OCI-LY3 (cell line): ENCODE data around the gene OR5K2.

Source experiments
- H2AFZ ChIP-seq: fragments of 200-600, 300-600 bp; shearing (Covaris generic); 2 replicates; pipeline ENCODE4 v1.6.0; 2014; ENCODE audit warnings: antibody characterized with exemption, low read depth, low read length
- H3K27ac ChIP-seq: fragments of 200-600, 300-600 bp; sonication (generic); 2 replicates; pipeline ENCODE4 v1.5.1; 2014; ENCODE audit warnings: mild to moderate bottlenecking, low read length, moderate library complexity, mixed read lengths
- H3K27me3 ChIP-seq: fragments of 200-600, 300-600 bp; sonication (generic); 2 replicates; pipeline ENCODE4 v1.6.1; 2014; ENCODE audit warnings: low read depth, low read length, mixed read lengths
- H3K36me3 ChIP-seq: fragments of 200-600, 300-600 bp; sonication (generic); replicated peaks from 2 replicates; pipeline ENCODE3; 2014; ENCODE audit warnings: low read depth, low read length, mixed read lengths
- H3K4me1 ChIP-seq: fragments of 300-600, 200-600 bp; sonication (generic); 2 replicates; pipeline ENCODE4 v1.6.1; 2014; ENCODE audit warnings: low read length, mixed read lengths
- H3K4me2 ChIP-seq: fragments of 200-600, 300-600 bp; sonication (generic); 2 replicates; pipeline ENCODE4 v1.6.1; 2014; ENCODE audit warnings: low read length, mixed read lengths
- H3K4me3 ChIP-seq: fragments of 300-600, 200-600 bp; sonication (generic); 2 replicates; pipeline ENCODE4 v1.5.1; 2014; ENCODE audit warnings: antibody characterized with exemption, mild to moderate bottlenecking, low read length, moderate library complexity
- H3K79me2 ChIP-seq: fragments of 300-600, 200-600 bp; shearing (Covaris generic); 2 replicates; pipeline ENCODE4 v1.6.1; 2014; ENCODE audit warnings: mild to moderate bottlenecking, low read length, mixed read lengths
- H3K9ac ChIP-seq: fragments of 300-600, 200-600 bp; shearing (Covaris generic); 2 replicates; pipeline ENCODE4 v1.6.0; 2014; ENCODE audit warnings: mild to moderate bottlenecking, low read length, moderate library complexity
- H3K9me3 ChIP-seq: fragments of 200-600, 300-600 bp; shearing (Covaris generic); 2 replicates; pipeline ENCODE4 v1.6.1; 2014; ENCODE audit warnings: low read length, mixed read lengths; ENCODE audit not compliant: insufficient read depth
- H4K20me1 ChIP-seq: fragments of 200-600, 300-600 bp; sonication (generic); 2 replicates; pipeline ENCODE4 v1.6.1; 2016; ENCODE audit warnings: low read length, mixed read lengths; ENCODE audit not compliant: insufficient read depth
- EZH2phosphoT487 ChIP-seq: fragments of 200-600 bp; shearing (Covaris generic); IDR thresholded peaks from 2 replicates; pipeline ENCODE4 v1.6.1; 2018; ENCODE audit warnings: antibody characterized with exemption, mixed run types, low read depth
- TF ChIP-seq, protein P1 (sequence below): fragments of 200-600, 300-600 bp; sonication (generic); IDR thresholded peaks from 2 replicates; pipeline ENCODE4 v1.5.1; 2014; ENCODE audit warnings: antibody characterized with exemption, low read length, low read depth

OR5K2 gene

DNA sequence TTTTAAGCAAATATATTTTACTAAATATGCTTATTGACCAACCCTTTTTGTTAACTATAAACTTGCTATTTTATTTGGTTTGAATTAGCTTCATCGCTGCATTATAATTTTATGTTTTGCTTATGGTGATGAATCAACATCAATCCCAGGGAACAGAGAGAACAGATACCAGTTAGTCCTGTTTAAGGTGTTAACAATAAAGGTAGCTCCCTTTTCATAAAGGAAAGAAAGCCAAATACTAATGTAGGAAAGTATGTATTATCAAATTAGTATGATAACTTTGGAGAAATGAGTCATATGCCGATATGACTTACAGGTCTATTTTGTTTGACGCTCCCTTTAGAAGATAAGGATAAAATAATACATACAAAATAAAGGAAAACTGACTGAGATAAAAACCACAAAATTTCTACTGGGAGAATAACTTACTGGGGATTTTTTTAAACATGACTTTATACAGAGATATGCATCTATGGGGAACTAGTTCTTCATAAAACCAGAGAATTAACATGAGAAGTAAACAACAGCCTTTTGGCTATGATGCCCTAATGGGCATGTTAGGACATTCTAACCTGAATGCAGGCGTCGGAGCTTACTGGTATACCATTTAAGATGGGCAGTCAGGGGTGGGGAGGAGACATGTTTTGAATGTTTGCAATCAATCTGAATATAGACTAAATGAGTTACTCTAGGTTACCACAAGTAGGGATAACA is 4.5 kb downstream of the OR5K2 start:
- no peak overlapping the region for H3K4me3 ChIP-seq
- no peaks in the 10 kb centered on the region for H3K79me2 ChIP-seq
- no peaks in the 10 kb centered on the region for H3K4me1 ChIP-seq
- H2AFZ ChIP-seq = no peak overlapping the region
- TF ChIP-seq EZH2phosphoT487 = no peak
- TF ChIP-seq, protein P1, sequence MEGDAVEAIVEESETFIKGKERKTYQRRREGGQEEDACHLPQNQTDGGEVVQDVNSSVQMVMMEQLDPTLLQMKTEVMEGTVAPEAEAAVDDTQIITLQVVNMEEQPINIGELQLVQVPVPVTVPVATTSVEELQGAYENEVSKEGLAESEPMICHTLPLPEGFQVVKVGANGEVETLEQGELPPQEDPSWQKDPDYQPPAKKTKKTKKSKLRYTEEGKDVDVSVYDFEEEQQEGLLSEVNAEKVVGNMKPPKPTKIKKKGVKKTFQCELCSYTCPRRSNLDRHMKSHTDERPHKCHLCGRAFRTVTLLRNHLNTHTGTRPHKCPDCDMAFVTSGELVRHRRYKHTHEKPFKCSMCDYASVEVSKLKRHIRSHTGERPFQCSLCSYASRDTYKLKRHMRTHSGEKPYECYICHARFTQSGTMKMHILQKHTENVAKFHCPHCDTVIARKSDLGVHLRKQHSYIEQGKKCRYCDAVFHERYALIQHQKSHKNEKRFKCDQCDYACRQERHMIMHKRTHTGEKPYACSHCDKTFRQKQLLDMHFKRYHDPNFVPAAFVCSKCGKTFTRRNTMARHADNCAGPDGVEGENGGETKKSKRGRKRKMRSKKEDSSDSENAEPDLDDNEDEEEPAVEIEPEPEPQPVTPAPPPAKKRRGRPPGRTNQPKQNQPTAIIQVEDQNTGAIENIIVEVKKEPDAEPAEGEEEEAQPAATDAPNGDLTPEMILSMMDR = no peak
- no peaks in the 10 kb centered on the region for H3K9me3 ChIP-seq
- H3K4me2 ChIP-seq = no peak overlapping the region
- no peak overlapping the region for H3K27ac ChIP-seq
- H3K36me3 ChIP-seq = no peaks in the 10 kb centered on the region
- H3K27me3 ChIP-seq = no peaks in the 10 kb centered on the region
- no peaks in the 10 kb centered on the region for H4K20me1 ChIP-seq
- H3K9ac ChIP-seq = no peak overlapping the region

DNA sequence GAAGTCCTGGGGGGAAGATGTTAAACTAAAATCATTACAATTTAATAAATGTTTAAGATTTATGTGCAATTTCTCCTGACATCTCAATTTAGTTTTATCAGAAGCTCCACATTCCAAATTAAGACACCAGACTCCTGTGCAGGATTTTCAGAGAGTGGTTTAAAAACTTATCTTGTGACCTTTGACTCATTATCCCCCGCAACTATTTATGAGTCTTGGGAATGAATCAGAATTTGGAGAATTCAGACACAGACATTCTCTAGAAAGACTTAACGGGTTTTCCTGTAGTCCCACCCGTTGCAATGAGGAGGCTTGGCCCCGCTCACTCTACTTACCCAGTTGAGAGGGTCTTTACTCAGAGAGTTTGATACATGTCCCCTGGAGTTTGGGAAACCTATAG is 7.1 kb downstream of the OR5K2 start:
- Histone ChIP-seq H3K27me3 (no peaks in the 10 kb centered on the region), H3K9me3 (no peaks in the 10 kb centered on the region), H3K27ac (no peak overlapping the region), H3K4me3 (no peak overlapping the region), H3K9ac (no peak overlapping the region), H3K4me2 (no peak overlapping the region), H2AFZ (no peak overlapping the region), H3K4me1 (no peaks in the 10 kb centered on the region), H4K20me1 (no peaks in the 10 kb centered on the region), H3K36me3 (no peaks in the 10 kb centered on the region), H3K79me2 (no peaks in the 10 kb centered on the region)
- TF ChIP-seq, protein P1 = no peak
- no peak for TF ChIP-seq EZH2phosphoT487

DNA sequence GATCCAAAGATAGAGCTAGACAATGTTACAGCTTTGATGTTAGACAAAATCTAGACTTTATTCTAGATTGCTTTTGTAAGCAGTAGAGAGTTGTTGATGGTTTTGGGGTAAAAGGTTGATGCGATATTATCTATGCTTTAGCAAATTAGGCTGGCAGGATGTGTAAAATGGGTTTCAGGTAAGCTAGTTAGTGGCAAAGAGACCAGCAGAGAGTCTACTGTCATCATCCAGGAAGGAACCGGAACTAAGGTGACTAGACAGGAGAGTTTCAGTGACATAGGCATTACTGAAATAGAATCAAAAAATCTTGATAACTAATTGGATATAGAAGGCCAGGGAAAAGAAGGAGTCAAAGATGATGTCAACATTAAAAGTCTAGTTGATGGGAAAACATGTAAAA is 11.1 kb downstream of the OR5K2 start:
- H3K79me2 ChIP-seq = no peaks in the 10 kb centered on the region
- H3K4me1 ChIP-seq = no peaks in the 10 kb centered on the region
- H3K9ac ChIP-seq = no peak overlapping the region
- no peak overlapping the region for H3K4me2 ChIP-seq
- no peaks in the 10 kb centered on the region for H3K9me3 ChIP-seq
- no peak overlapping the region for H2AFZ ChIP-seq
- H3K27ac ChIP-seq = no peak overlapping the region
- no peaks in the 10 kb centered on the region for H3K36me3 ChIP-seq
- H3K27me3 ChIP-seq = no peaks in the 10 kb centered on the region
- no peaks in the 10 kb centered on the region for H4K20me1 ChIP-seq
- H3K4me3 ChIP-seq = no peak overlapping the region
- TF ChIP-seq EZH2phosphoT487 = no peak
- TF ChIP-seq, protein P1 = no peak

DNA sequence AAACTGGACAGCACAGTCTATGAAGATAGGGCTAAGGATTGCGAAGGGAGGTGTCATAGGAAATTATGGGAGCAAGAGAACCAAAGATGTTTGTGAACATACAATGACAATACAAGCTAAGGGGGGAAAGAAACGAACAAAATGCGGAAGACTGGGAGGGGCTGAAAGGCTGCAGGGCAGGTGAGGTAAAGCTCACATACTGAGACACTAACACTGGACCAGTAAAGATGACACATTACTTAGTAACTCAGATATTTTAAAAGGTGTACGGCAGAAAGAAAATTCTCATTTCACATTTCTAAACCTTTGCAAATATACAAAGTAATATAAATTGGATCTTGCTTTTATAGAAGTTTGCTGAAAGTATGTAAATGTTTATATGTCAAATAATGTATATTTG is 15.1 kb downstream of the OR5K2 start:
- no peak overlapping the region for H2AFZ ChIP-seq
- no peak overlapping the region for H3K9ac ChIP-seq
- H3K4me3 ChIP-seq = no peak overlapping the region
- H3K9me3 ChIP-seq = no peaks in the 10 kb centered on the region
- no peaks in the 10 kb centered on the region for H3K79me2 ChIP-seq
- no peak for TF ChIP-seq EZH2phosphoT487
- TF ChIP-seq, protein P1 = no peak
- no peak overlapping the region for H3K27ac ChIP-seq
- no peaks in the 10 kb centered on the region for H3K4me1 ChIP-seq
- no peaks in the 10 kb centered on the region for H3K27me3 ChIP-seq
- H4K20me1 ChIP-seq = no peaks in the 10 kb centered on the region
- H3K36me3 ChIP-seq = peaks cover 16% of the 10 kb centered on the region
- no peak overlapping the region for H3K4me2 ChIP-seq
